RKO (cell line): ENCODE measurements around the gene ADAT2.
"Not testable (repeated sequence)": the region's sequence is repeated elsewhere in the genome, so short reads cannot be mapped to it uniquely, and the experiment has no call there.

Source experiments
- DNase-seq: peaks from one replicate; pipeline ENCODE4 v3.0.0-alpha.2; 2016; ENCODE audit warnings: low spot score

Gene ADAT2

DNA sequence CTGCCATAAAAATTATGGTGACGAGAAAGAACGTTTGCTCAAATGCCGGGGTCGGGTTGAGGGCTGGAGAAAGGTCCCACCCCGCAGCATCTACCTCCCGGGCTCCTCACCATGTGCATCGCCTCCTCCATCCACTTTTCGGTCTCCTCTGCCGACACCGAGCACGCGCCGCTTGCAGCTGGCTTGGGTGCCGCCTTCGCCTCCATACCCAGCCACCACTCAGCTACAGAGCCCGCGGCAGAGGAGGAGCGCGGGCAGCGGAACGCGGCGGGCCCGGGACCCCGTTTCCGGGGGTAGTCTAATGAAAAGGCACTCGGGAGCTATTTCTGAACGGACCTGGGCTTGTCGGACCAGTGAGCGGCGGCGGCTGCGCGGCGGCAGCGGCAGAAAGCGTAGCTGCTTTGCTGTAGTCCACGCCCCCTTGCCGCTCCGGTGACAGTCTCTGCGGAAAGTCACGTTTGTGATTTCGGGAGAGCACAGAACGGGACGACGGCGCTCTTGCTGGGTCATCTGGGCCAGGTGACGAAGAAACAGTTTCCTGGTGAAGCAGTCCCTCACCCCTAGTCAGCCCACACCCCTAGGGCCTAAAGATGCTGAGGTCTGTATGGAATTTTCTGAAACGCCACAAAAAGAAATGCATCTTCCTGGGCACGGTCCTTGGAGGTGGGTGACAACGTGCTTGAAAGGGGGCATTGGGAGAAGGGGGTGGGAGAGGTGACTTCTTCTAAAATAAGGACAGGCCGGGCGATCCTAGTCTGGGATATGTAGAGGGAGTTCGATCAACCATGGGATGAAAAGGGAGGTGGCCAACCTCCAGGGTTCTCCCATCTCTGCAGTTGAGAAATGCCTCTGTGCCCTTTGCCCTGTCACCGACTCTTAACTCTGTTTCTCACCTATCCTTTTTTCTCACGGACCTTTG lies at the start of gene ADAT2, which contains the start of gene PEX3:
TSS of gene ADAT2 (minus strand) at position 243 of the 919 bp plus-strand sequence. CDS start at position 206, 37 bp downstream.
TSS of gene PEX3 (plus strand) at position 353 of the 919 bp plus-strand sequence. CDS start at position 591, 238 bp downstream.
- peak; percentile 97 for DNase-seq

DNA sequence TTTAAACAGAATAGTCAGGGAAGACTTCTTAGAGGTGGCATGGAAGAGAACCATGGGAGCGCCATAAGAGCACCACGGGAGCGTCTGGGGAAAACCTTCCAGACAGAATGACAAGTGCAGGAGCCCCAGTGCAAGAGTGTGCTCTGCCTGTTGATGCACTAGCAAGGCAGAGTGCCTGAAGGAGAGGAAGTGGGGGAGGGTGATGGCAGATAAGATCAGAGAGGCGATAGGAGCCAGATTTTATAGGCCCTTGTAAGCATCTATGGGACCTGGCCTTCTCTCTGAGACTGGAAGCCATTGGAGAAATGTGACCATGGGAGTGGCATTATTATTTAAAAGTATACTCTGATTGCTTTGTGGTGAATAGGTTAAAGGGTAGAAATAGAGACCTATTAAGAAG lies 47.9 kb upstream of the ADAT2 start:
- no peak for DNase-seq

DNA sequence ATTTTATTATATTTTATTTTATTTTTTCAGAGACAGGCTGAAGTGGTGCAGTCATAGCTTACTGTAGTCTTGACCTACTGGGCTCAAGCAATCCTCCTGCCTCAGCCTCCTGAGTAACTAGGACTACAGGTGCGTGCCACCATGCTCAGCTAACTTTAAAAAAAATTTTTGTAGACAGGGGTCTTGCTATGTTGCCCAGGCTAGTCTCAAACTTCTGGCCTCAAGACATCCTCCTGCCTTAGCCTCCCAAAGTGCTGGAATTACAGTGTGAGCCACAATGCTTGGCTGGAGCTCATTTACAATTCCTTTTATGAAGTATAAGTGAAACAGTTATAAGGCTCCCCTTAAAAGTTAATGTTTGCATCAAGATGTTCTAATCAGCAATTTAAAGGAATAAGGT lies 46.5 kb upstream of the ADAT2 start:
- DNase-seq = no peak

DNA sequence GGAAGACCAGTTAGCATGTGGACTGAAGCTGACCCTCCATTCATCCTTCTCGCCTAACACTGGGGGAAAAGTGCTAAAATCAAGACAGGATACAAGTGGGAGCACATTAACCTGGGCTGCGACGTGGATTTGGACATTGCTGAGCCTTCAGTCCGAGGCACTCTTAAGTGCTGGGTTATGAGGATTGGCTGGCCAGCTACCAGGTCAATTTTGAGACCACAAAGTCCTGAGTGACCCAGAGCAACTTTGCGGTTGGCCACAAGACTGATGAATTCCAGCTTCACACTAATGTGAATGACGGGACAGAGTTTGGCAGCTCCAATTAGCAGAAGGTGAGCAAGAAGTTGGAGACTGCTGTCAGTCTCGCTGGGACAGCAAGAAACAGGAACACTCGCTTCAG lies 40.3 kb upstream of the ADAT2 start:
- DNase-seq = no peak

DNA sequence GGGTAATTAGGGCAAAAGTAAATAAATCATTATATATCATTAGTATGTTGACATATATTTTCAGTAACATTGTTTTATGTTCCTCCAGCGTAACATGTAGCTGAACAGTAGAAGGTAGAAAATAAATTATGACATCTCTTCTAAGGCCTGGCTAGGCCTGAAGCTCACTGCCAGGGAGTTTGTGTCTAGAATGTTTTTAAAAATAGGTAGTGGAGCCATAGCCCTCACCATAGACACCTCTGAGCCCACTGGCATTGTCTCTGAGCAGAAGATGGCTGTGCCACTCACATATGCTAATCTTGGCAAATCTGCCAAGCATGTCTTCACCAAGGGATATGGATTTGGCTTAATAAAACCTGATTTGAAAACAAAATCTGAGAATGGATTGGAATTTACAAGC lies 39.7 kb upstream of the ADAT2 start:
- no peak for DNase-seq

DNA sequence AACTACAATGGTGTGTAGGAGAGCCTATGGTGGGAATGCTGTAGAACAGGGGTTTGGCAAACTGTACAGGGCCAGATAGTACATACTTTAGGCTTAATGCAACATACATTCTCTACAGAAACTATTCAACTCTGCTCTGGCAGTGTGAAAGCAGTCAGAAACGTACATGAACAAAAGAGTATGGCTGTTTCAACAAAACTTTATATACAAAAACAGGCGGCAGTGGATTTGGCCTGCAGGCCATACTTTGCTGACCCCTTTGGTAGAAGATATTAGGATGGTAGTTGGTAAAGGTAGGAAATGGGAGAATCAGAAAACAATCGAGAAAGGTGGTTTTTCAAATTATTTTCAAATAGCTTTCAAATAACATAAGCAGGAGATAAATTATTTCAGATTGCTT lies 36.3 kb upstream of the ADAT2 start:
- no peak for DNase-seq

DNA sequence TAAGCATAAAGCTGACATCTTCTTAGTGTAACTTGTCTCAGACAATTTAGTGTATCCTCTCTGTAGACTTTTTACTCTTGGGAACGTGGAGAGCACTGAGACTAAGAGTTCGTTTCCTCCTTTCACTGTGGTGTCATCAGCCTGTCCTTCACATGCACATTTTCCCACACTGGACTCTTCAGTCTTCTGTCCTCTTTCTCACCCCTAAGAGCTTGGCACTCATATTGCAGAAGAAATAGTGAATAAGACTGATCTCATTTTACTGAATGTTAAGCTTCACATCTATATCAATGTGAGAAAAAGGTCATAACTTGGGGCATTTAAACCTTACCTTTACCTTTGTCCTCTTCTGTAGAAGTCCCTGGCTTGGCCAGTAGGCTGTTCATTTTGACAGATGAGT lies 35.5 kb upstream of the ADAT2 start:
- DNase-seq = no peak

DNA sequence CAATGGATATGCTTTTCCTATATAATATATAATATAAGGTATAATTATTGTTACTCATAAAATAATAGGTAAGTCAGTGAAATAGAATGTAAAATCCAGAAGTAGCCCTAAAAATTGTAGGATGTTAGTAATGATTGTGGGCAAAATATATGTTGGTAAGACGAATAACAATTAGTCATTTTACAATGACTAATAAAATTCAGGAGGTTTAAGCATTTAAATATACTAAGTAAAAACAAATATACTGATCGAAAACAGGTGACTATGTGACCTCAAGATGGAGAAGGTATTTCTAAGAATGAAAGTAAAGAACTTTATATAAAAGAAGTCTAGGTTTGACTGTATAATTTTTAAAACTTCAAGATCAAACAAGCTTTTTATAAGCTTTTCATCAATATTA lies 32.1 kb upstream of the ADAT2 start:
- no peak for DNase-seq

DNA sequence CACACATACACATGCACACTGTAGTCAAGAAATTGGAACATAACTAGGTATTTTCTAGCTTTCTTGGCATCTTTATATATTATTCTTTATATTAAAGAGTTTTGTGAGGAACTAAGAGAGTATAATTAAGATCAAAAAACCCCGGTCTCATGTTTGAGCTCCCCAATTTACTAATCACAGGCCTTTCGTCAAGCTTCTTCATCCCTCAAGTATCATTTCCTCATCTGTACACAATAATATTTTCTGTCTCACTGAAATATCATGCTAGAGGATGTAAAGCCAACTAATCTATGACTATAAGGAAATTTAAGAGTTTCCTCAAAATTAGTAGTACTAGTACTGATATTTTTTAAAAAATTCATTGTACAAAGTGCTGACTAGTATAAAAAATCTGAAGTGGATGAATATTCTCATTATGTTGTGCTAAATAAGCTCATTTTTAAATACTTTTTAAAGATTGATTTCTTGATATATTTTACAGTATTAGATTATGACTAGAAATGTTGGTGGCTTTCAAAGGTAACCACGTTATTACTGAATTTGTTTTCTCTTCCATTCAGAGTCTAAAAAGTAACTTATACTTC lies 28.1 kb upstream of the ADAT2 start:
- no peak for DNase-seq

DNA sequence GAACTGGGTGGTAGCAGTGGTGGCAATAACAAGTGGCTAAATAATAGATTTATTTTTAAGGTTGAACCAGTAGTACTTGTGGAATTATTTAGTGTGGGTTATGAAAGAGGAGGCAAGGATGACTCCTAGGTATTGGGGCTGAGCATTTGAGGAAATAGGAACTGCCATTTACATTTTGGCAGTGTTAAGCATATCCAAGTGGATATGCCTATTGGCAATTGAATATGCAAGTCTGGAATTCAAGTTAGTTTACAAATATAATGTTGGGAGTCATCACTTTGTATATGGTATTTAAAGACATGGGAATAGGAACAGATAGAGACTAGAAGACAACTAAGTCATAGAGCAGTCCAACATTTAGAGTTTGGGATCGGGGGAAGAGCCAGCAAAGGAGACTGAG lies 26.1 kb upstream of the ADAT2 start:
- no peak for DNase-seq

DNA sequence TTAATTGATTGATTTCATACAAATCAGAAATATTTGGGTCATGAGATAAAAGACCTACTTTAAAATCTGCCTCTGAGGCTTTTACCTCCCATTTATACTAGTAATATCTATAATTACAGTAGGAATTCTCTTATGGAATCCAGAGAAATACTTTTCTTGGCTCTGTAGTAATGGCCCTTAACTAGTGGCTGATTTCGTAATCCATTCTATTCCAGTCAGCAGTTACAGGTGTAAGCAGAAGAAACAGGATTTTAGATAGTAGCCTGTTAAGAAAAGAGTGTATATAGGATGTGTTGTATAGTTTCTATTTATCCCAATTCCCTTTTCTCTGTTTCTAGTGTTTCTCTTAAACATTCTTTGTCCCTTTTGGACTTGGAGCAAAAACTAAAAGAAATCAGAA lies 21.3 kb upstream of the ADAT2 start:
- no peak for DNase-seq

DNA sequence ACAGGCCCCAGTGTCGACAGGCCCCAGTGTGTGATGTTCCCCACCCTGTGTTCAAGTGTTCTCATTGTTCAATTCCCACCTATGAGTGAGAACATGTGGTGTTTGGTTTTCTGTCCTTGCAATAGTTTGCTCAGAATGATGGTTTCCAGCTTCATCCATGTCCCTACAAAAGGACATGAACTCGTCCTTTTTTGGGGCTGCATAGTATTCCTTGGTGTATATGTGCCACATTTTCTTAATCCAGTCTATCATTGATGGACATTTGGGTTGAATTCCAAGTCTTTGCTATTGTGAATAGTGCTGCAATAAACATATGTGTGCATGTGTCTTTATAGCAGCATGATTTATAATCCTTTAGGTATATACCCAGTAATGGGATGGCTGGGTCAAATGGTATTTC lies 18.3 kb upstream of the ADAT2 start:
- DNase-seq = not testable (repeated sequence)

DNA sequence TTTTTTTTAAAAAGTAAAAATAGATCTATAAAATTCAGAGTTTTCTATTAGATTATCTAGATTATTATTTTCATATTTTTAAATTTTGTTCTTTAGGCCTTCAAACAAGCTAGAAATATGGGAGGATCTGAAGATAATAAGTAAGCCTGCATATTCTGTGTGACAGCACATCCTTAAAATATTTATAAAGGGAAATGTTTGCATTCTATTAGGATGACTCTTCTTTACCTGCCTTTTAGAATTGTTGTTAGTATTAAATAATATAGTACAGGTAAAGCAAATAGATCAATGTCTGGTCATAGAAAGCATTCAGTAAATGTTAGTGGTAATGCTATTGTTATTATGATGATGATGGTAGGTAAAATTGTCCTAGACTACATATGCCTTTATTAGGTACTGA lies 17.5 kb upstream of the ADAT2 start:
- DNase-seq = no peak

DNA sequence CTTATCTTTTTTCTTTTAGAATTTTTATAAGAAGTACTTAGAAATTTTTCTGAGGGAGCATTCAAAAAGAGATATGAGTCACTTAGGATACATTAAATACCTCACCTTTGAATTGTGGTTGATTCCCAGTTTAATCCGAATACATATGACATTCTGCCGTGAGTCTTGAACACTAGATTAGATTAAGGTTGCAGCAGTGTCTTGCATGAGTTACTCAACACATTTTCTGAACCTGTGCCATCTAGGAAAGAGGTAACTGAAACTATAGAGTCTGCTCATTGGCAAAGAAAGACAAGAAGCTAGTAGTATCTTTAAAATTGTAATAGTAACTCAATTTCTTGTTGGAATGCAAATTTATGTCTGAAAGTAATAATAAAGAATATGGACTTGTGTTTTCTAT lies 15.1 kb upstream of the ADAT2 start:
- DNase-seq = no peak

DNA sequence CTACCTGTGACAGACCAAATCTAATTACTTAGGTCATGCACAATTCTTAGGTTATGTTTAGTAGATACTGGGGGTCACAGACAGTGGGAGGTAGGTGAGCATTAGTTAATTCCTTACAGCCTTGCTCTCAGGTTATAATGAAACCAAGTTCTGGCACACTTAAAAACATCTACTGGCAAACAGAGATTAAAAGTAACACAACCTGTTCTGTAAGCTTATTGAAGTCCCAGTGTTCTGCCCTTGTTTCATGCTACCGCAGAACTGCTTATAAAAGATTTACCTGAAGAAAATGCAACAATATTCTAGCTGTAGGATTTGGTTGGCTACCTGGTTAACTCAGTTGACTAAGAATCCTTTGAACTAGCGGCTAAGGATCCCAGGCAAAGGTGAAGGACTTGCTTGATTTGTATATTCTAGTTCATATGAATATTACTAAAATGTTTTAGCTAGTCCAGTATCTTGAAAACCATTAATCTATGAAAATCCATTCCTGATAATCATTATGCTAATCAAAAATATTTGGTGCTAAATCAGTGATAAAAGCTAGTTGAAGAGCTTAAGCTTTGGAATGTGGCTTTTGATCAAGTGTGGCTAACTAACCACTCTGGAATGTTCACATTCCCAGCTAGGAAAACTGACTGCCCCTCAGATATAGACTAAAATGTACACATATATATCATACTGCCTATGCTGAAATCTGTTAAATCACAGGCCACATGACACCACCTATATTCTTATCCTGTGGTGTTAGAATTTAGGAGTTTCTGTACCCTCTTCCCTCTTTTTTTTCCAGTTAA lies 7.3 kb upstream of the ADAT2 start:
- no peak for DNase-seq

DNA sequence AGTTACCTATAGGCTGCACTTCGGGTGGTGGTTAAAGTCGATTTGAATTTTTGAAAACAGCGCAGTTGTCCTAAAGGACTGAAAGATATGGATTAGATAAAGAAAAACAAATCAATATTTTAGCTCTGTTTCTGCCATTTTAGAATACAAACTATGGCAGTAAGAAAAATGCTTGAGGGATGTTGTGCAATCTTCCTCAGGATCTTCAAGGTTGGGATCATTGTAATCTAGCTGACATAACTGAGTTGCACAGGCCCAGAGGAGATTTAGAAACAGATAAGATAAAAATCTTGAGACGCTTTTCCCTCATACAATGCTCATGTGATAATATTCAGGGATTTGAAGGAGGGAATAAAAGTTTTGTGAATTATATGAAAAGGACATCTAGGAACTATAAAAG lies 1.0 kb upstream of the ADAT2 start:
- peak; percentile 32 for DNase-seq

DNA sequence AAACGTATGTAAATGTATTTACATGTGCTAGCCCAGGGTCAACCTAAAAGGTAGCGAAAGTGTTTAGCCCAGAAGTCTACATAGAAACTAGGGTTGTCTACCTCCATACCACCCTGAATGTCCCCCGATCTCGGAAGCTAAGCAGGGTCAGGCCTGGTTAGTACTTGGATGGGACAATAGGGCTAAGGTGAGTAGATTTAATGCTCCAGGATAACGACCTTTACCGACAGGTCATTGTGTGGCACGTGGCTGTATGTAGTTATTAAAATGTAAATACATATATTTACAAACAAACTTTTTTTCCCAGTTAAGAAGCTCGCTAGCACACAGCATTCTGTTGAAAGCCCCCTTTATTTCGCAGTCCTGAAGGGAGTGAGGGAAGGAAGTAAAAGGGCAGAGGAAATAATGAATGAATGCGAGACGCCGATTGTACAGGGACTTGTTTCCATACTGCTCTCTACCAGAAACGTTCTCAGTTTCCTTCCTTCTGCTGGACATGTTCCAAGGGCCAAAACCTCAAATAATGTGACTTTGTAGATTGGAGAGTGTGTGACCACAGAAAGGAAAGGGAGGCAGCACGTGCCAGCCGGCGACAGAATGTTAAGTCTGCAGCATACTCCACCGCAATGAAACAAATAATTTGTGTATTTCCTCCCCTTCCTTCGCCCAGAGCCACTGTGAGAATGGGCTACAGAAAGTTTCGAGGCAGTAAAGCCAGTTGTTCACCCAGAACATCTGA lies 612 bp downstream of the ADAT2 start:
- peak; percentile 53 for DNase-seq

DNA sequence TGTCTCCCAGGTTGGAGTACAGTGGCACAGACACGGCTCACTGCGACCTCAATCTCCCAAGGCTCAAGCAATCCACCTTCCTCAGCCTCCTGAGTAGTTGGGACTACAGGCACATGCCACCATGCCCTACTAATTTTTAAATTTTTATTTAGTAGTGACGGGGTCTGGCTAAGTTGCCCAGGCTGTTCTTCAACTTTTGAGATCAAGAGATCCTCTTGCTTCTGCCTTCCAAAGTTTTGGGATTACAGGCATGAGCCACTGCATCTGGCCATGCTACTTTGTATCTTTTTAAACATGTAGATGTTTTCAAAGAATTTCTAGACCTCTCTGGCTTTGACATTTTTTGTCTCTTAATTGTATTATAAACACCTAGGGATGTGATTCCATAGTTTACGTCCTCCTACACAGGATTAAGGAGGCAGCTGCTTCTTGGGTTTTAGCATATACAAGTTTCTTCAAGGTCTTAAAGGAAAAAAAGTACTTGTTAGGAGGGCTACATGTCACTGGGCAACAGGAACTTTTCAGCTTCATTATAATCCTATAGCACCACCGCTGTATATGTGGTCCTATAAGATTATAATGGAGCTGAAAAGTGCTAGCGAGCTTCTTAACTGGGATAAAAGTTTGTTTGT lies 1.3 kb downstream of the ADAT2 start:
- peak; percentile 43 for DNase-seq

DNA sequence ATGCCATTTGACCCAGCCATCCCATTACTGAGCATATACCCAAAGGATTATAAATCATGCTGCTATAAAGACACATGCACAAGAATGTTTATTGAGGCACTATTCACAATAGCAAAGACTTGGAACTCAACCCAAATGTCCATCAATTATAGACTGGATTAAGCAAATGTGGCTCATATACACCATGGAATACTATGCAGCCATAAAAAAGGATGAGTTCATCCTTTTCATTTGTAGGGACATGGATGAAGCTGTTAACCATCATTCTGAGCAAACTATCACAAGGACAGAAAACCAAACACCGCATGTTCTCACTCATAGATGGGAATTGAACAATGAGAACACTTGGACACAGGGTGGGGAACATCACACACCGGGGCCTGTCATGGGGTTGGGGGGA lies 2.6 kb downstream of the ADAT2 start:
- not testable (repeated sequence) for DNase-seq

DNA sequence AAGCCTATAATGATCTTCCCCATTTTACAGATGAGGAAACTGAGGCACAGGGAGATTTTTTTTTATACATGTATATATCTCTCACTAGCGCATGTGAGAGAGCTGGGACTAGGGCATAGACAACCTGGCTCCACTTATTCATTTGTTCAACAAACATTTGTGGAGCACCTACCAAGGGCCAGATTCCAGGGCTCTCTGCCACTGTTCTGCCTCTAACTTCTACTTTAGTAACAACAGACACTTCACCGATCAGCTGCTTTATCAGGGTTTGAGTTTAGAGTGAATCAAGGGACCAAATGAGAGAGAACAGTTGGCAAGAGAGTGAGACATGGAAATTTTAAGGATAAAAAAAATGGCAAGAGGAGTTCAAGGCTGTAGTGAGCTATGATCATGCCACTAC lies 7.4 kb downstream of the ADAT2 start:
- no peak for DNase-seq
